HEK293 (cell line): ENCODE measurements around the gene CASKIN2.
A peak's percentile ranks its signal among the peaks of the same experiment; 100 is the strongest.

Experiments used
- CTCF ChIA-PET: fragments of 350-600 bp; formaldehyde crosslinking; extraction: SDS; loops from one replicate; lab custom pipeline; 2021; ENCODE audit warnings: antibody characterized with exemption; lab: Yijun Ruan, JAX
- POLR2A ChIA-PET: fragments of 300-600 bp; formaldehyde crosslinking; extraction: SDS; loops from one replicate; lab custom pipeline; 2020; ENCODE audit warnings: antibody characterized with exemption, inconsistent platforms; lab: Yijun Ruan, JAX
- H3K27ac ChIP-seq: fragments of 200-500 bp; sonication (Bioruptor generic); 2 replicates; pipeline ENCODE4 v1.5.1; 2014; ENCODE audit warnings: low read depth, low read length, control low read depth, inconsistent platforms; ENCODE audit errors: extremely low read depth
- H3K36me3 ChIP-seq, 2 experiments: fragments of 200-500 bp in 1 of 2; sonication (Bioruptor generic) in 1 of 2; 1 replicate in 1 of 2; 2 replicates in 1 of 2; pipeline ENCODE4 v1.5.1; 2014 to 2017; ENCODE audit warnings: inconsistent platforms in 2 of 2, low read length in 2 of 2; ENCODE audit not compliant: control insufficient read depth in 2 of 2, insufficient read depth in 1 of 2
- H3K4me1 ChIP-seq: fragments of 200-500 bp; sonication (Bioruptor generic); 2 replicates; pipeline ENCODE4 v1.5.1; 2014; ENCODE audit warnings: mild to moderate bottlenecking, low read length, inconsistent platforms; ENCODE audit not compliant: control insufficient read depth, insufficient read depth
- H3K4me3 ChIP-seq: 2 replicates; pipeline ENCODE4 v1.5.1; 2011; ENCODE audit warnings: low read depth, mild to moderate bottlenecking, control low read depth, low read length, moderate library complexity
- H3K9me3 ChIP-seq: fragments of 200-500 bp; sonication (Bioruptor generic); 2 replicates; pipeline ENCODE4 v1.5.1; 2014; ENCODE audit warnings: low read depth, low read length, inconsistent platforms; ENCODE audit not compliant: control insufficient read depth, insufficient read depth
- GLIS1 ChIP-seq: fragments of 450-650 bp; formaldehyde crosslinking; IDR thresholded peaks from 2 replicates; pipeline ENCODE4 v1.5.1; 2016; ENCODE audit warnings: missing biosample characterization, missing genetic modification characterization
- ZBTB8A ChIP-seq: fragments of 450-650 bp; formaldehyde crosslinking; IDR thresholded peaks from 2 replicates; pipeline ENCODE4 v1.5.1; 2016; ENCODE audit warnings: missing biosample characterization, missing genetic modification characterization
- ZNF133 ChIP-seq: fragments of 450-650 bp; formaldehyde crosslinking; IDR thresholded peaks from 2 replicates; pipeline ENCODE4 v1.5.1; 2016; ENCODE audit warnings: missing biosample characterization, missing genetic modification characterization
- ZNF19 ChIP-seq: fragments of 450-650 bp; formaldehyde crosslinking; IDR thresholded peaks from 2 replicates; pipeline ENCODE4; 2016; ENCODE audit warnings: missing biosample characterization, missing genetic modification characterization, low read depth
- ZNF211 ChIP-seq: fragments of 450-650 bp; formaldehyde crosslinking; IDR thresholded peaks from 2 replicates; pipeline ENCODE4 v1.5.1; 2016; ENCODE audit warnings: low read depth, missing biosample characterization, missing genetic modification characterization
- ZNF394 ChIP-seq: fragments of 450-650 bp; formaldehyde crosslinking; IDR thresholded peaks from 2 replicates; pipeline ENCODE4 v1.5.1; 2016; ENCODE audit warnings: missing biosample characterization, missing genetic modification characterization, mild to moderate bottlenecking, moderate library complexity, borderline replicate concordance
- ZNF600 ChIP-seq: fragments of 450-650 bp; formaldehyde crosslinking; IDR thresholded peaks from 2 replicates; pipeline ENCODE4 v1.5.1; 2016; ENCODE audit warnings: missing biosample characterization, missing genetic modification characterization
- ZNF610 ChIP-seq: fragments of 450-650 bp; formaldehyde crosslinking; IDR thresholded peaks from 2 replicates; pipeline ENCODE4 v1.5.1; 2016; ENCODE audit warnings: missing biosample characterization, missing genetic modification characterization, borderline replicate concordance
- ZNF626 ChIP-seq: fragments of 450-650 bp; sonication (Bioruptor Pico); formaldehyde crosslinking; IDR thresholded peaks from 2 replicates; pipeline ENCODE4 v1.5.1; 2018; ENCODE audit warnings: missing biosample characterization, missing genetic modification characterization, inconsistent platforms
- TF ChIP-seq, protein P1 (sequence below): fragments of 450-650 bp; formaldehyde crosslinking; IDR thresholded peaks from 2 replicates; pipeline ENCODE4 v1.5.1; 2017; ENCODE audit warnings: missing biosample characterization, missing genetic modification characterization
- TF ChIP-seq, protein P2 (sequence below): fragments of 450-650 bp; formaldehyde crosslinking; IDR thresholded peaks from 2 replicates; pipeline ENCODE4 v1.5.1; 2016; ENCODE audit warnings: missing biosample characterization, missing genetic modification characterization

Gene CASKIN2

GRCh38 chr17:75498039-75498725, 17.2 kb downstream of the CASKIN2 start (continued):
- TF ChIP-seq, protein P1, sequence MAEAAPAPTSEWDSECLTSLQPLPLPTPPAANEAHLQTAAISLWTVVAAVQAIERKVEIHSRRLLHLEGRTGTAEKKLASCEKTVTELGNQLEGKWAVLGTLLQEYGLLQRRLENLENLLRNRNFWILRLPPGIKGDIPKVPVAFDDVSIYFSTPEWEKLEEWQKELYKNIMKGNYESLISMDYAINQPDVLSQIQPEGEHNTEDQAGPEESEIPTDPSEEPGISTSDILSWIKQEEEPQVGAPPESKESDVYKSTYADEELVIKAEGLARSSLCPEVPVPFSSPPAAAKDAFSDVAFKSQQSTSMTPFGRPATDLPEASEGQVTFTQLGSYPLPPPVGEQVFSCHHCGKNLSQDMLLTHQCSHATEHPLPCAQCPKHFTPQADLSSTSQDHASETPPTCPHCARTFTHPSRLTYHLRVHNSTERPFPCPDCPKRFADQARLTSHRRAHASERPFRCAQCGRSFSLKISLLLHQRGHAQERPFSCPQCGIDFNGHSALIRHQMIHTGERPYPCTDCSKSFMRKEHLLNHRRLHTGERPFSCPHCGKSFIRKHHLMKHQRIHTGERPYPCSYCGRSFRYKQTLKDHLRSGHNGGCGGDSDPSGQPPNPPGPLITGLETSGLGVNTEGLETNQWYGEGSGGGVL (tag by site-specific recombination): no peak
- TF ChIP-seq ZNF626: no peak
- TF ChIP-seq, protein P2, sequence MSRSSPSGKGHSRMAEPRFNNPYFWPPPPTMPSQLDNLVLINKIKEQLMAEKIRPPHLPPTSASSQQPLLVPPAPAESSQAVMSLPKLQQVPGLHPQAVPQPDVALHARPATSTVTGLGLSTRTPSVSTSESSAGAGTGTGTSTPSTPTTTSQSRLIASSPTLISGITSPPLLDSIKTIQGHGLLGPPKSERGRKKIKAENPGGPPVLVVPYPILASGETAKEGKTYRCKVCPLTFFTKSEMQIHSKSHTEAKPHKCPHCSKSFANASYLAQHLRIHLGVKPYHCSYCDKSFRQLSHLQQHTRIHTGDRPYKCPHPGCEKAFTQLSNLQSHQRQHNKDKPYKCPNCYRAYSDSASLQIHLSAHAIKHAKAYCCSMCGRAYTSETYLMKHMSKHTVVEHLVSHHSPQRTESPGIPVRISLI (tag by site-specific recombination): no peak

DNA sequence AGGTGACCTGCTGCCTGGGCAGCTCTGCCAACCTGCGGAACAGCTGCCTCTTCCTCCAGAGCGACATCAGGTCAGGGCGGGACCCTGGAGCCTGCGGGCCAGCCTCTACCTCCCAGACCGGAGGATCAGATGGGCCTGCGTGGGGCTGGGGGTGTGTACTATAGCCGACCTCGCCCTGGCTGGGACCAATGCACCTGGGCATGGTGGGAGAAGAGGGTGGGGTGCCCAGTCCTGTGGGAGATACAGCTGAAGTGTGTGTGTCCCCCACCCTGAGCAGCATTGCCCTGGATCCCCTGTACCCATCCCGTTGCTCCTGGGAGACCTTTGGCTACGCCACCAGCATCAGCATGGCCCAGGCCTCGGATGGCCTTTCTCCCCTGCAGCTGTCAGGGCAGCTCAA, 19.3 kb downstream of the CASKIN2 start:
- H3K9me3 ChIP-seq: no peaks in the 10 kb centered on the region
- H3K4me1 ChIP-seq: no peaks in the 10 kb centered on the region
- H3K27ac ChIP-seq: no peak overlapping the region
- H3K4me3 ChIP-seq: no peak overlapping the region
- peaks cover 0 to 97% of the 10 kb centered on the region in 2 experiments for H3K36me3 ChIP-seq
- ChIA-PET POLR2A (interaction anchor here (1.2 kb wide), 1 partner anchor 13 kb away, joined by 3 read pairs; no protein-coding TSS in a partner anchor), CTCF (no interaction called here)
- TF ChIP-seq ZNF19 (tag by site-specific recombination) (no peak), ZNF610 (no peak), ZNF211 (tag by site-specific recombination) (no peak)
- TF ChIP-seq, all 188 proteins: peak for 0

DNA sequence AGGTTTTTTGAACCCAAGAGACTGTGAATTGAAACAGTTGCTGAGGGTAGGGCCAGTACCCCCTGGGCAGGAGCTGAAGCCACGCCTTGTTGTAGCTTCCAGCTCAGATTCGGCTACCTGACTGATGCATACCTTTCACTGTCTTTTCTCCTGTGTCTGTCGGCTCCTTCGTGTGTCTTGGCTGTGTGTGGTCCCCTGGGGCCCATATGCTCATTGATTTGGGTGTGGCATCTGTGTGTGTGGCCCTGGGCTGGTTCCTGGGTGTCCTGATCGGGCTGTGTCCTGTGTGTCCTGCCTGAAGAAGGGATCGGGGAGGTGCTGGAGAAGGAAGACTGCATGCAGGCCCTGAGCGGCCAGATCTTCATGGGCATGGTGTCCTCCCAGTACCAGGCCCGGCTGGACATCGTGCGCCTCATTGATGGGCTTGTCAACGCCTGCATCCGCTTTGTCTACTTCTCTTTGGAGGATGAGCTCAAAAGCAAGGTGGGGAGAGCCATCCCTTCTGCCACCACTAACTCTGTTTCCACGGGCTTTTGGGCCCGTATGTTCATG, 20.9 kb downstream of the CASKIN2 start:
- Histone ChIP-seq H3K4me1 (no peaks in the 10 kb centered on the region), H3K4me3 (no peak overlapping the region), H3K36me3 (peaks cover 0 to 88% of the 10 kb centered on the region in 2 experiments; a peak in 2 of 3 replicates), H3K9me3 (no peaks in the 10 kb centered on the region), H3K27ac (no peak overlapping the region)
- CTCF ChIA-PET: no interaction called here
- POLR2A ChIA-PET: no interaction called here
- no peak for TF ChIP-seq ZNF133 (tag by site-specific recombination)
- TF ChIP-seq GLIS1: 0 out of 2 replicates have a peak, but pooled peaks have one; percentile 12

DNA sequence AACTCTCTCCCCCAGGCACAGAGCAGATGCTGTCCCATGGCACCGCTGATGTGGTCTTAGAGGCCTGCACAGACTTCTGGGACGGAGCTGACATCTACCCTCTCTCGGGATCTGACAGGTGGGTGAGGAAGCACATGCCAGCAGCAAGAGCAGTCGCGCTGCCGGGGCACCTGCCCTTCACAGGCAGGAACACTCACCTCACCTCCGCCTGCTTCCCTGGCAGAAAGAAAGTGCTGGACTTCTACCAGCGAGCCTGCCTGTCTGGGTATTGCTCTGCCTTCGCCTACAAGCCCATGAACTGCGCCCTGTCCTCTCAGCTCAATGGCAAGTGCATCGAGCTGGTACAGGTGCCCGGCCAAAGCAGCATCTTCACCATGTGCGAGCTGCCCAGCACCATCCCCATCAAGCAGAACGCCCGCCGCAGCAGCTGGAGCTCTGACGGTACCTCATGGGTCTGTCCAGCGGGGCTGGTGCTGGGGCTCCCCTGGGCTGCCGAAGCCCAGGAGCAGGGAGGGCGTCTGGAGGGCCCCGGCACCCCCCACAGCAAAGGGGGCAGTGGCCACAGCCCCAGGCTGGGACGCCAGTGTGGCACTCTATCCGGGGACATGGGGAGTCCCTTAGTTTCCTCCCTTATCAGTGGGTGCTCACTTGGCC, 21.7 kb downstream of the CASKIN2 start:
- Histone ChIP-seq H3K9me3 (no peaks in the 10 kb centered on the region), H3K36me3 (peaks cover 0 to 83% of the 10 kb centered on the region in 2 experiments; a peak in 2 of 3 replicates), H3K4me1 (no peaks in the 10 kb centered on the region), H3K27ac (no peak overlapping the region), H3K4me3 (no peak overlapping the region)
- POLR2A ChIA-PET: no interaction called here
- CTCF ChIA-PET: no interaction called here
- TF ChIP-seq ZNF600 (tag by site-specific recombination) (0 out of 2 replicates have a peak, but pooled peaks have one; percentile 13), ZBTB8A (tag by site-specific recombination) (no peak), ZNF394 (tag by site-specific recombination) (no peak)
